Posterior vena cava (tissue), 2 donors: ENCODE measurements around the gene IRF8. TPM values are rescaled to one million over a fixed set of nuclear protein-coding genes. Genes with fewer than 3 reads are reported as not detected.

Source experiments
- DNase-seq: peaks from one replicate; pipeline ENCODE4 v3.0.0-alpha.2; 2020; ENCODE audit warnings: low spot score
- intact Hi-C, 2 donors: fragments of 100-400 bp; cut with DNase I; formaldehyde crosslinking; loops; one replicate each; pipeline versions ENCODE4 v1.14.1 to v1.14.2; 2022 to 2023
- microRNA-seq, 2 donors: library from miRNA; unstranded; fragments of <30 nt; microRNA quantifications; one replicate each; pipeline ENCODE4 v1.2.0, GENCODE V29; 2020 to 2021; ENCODE audit warnings: borderline microRNAs expressed in 2 of 2
- total RNA-seq, 2 donors: library from RNA; stranded (reverse); fragmentation: NEBNext Ultra II Directional; extraction: Animal tissue kit (Norgen Biotek cat#: 25700); gene quantifications; one replicate each; pipeline ENCODE4 v1.2.1, GENCODE V29; 2021
- donor health status: DM: yes; HTN: yes; CAD: no.
- donor health status: DM: yes; HTN: yes; CAD: no.

The IRF8 gene
- total RNA-seq, 2 donors from 2014 or later = 6.3 to 18.7 TPM

- intact Hi-C loops = no loop called here
- no peak for DNase-seq
Measured at GRCh38 chr16:85968041-85968920, 69.3 kb downstream of the IRF8 start.

GRCh38 chr16:85969159-85969558 lies 70.2 kb downstream of the IRF8 start:
- intact Hi-C loops = no loop called here
- DNase-seq = no peak

DNA sequence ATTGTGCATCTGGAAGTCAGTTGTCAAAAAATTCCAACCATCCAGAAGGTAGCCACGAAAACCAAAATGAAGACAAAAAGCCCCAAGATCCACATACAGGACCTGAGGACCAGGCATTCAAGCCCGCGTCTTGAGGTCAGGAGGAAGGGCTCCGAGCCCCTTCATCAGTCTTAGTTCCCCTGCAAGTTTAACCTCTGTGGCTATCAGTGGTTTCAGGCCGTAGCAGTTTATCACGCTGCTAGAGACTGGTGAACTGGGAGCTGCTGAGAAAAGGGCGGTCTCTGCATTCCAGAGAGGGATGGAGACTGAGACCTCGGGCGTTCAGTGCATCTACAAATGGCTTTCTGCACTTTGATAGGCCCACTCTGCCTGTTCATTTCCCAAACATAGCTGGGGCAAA lies 70.6 kb downstream of the IRF8 start:
- intact Hi-C loops = no loop called here
- DNase-seq = no peak

- intact Hi-C loops = no loop called here
Measured at GRCh38 chr16:85970016-85970733, 71.2 kb downstream of the IRF8 start.

GRCh38 chr16:85970738-85971137 lies 71.8 kb downstream of the IRF8 start:
- intact Hi-C loops = no loop called here
- no peak for DNase-seq

More at GRCh38 chr16:85970016-85970733, 71.2 kb downstream of the IRF8 start:
- DNase-seq = no peak

Small RNAs within 50 kb of the gene (microRNA-seq; reads per million reads assigned to microRNA genes)
- 0 to 0.26 reads per million in 2 donors for gene MIR6774

Other genes starting within 250 kb of the IRF8 start
- gene GINS2, start 210.2 kb upstream of the IRF8 start, total RNA-seq = under 1 TPM; 0.19 to 0.56 TPM
- 1 to 10 TPM in 1 of 2 donors, under 1 TPM in 1; 0.83 to 1.0 TPM for gene C16orf74, start 148.1 kb upstream of the IRF8 start, total RNA-seq
- 10 to 100 TPM; 17.4 to 19.4 TPM for gene EMC8, start 99.6 kb upstream of the IRF8 start, total RNA-seq
- gene COX4I1, start 99.5 kb upstream of the IRF8 start, total RNA-seq = 100 to 1,000 TPM; 273 to 322 TPM